OCI-LY7 (cell line): ENCODE measurements around the gene PABPC1L. TPM values are rescaled to one million over a fixed set of nuclear protein-coding genes. Genes with fewer than 3 reads are reported as not detected.

ENCODE experiments used
- BruUV-seq: library from RNA; stranded (reverse); fragments of 400-500 nt; replicated peaks from 2 replicates; lab custom pipeline; 2021; lab: Mats Ljungman, UMichigan
- CTCF ChIA-PET: fragments of 300-600 bp; sonication (Branson Sonifier 250); formaldehyde crosslinking; loops from one replicate; lab custom pipeline; 2022; ENCODE audit warnings: antibody characterized with exemption; ENCODE audit not compliant: unreplicated experiment; lab: Charles Lee
- POLR2A ChIA-PET: fragments of 300-600 bp; sonication (Branson Sonifier 250); formaldehyde crosslinking; loops from one replicate; lab custom pipeline; 2022; ENCODE audit warnings: antibody characterized with exemption; lab: Charles Lee
- DNase-seq: peaks from one replicate; pipeline ENCODE4 v3.0.0-alpha.2; 2015; ENCODE audit warnings: low spot score
- H2AFZ ChIP-seq: fragments of 200-600 bp; sonication (generic), shearing (Covaris generic); 2 replicates; pipeline ENCODE4 v1.6.1; 2014; ENCODE audit warnings: mild to moderate bottlenecking, antibody characterized with exemption, low read length, moderate library complexity
- H3K27ac ChIP-seq: fragments of 200-600 bp; sonication (generic); 2 replicates; pipeline ENCODE4 v1.5.1; 2014; ENCODE audit warnings: mixed run types, low read depth, mild to moderate bottlenecking, moderate library complexity, low read length, inconsistent platforms; ENCODE audit not compliant: poor library complexity, severe bottlenecking
- H3K36me3 ChIP-seq: fragments of 200-600 bp; sonication (generic); 2 replicates; pipeline ENCODE4 v1.6.1; 2014; ENCODE audit warnings: mild to moderate bottlenecking, antibody characterized with exemption, low read length, moderate library complexity, mixed read lengths; ENCODE audit not compliant: insufficient read depth
- H3K4me1 ChIP-seq: fragments of 200-600 bp; sonication (generic); 2 replicates; pipeline ENCODE4 v1.5.1; 2014; ENCODE audit warnings: mild to moderate bottlenecking, low read length; ENCODE audit not compliant: insufficient read depth, poor library complexity, severe bottlenecking
- H3K4me2 ChIP-seq: fragments of 200-600 bp; sonication (generic); 2 replicates; pipeline ENCODE4 v1.6.1; 2014; ENCODE audit warnings: mild to moderate bottlenecking, low read length
- H3K4me3 ChIP-seq: fragments of 200-600 bp; sonication (generic); 2 replicates; pipeline ENCODE4 v1.5.1; 2014; ENCODE audit warnings: mild to moderate bottlenecking, low read depth, low read length; ENCODE audit not compliant: poor library complexity, severe bottlenecking
- H3K79me2 ChIP-seq: fragments of 200-600 bp; sonication (generic); 2 replicates; pipeline ENCODE4 v1.6.1; 2016; ENCODE audit warnings: low read depth, mild to moderate bottlenecking, low read length, moderate library complexity, mixed read lengths; ENCODE audit not compliant: insufficient read depth
- H3K9me2 ChIP-seq: fragments of 200-600 bp; sonication (generic); 2 replicates; pipeline ENCODE4 v1.6.1; 2016; ENCODE audit warnings: mild to moderate bottlenecking, low read length, mixed read lengths; ENCODE audit not compliant: insufficient read depth
- H3K9me3 ChIP-seq: fragments of 200-600 bp; sonication (generic); 2 replicates; pipeline ENCODE4 v1.6.1; 2014; ENCODE audit warnings: mild to moderate bottlenecking, mixed run types, low read length, mixed read lengths
- H4K20me1 ChIP-seq: fragments of 200-600 bp; sonication (generic); 2 replicates; pipeline ENCODE4 v1.6.1; 2014; ENCODE audit warnings: mild to moderate bottlenecking, antibody characterized with exemption, low read length, moderate library complexity, mixed read lengths; ENCODE audit not compliant: insufficient read depth
- CTCF ChIP-seq: fragments of 200-600 bp; sonication (generic); conservative IDR thresholded peaks from 2 replicates; pipeline ENCODE4 v1.5.1; 2014; ENCODE audit warnings: mild to moderate bottlenecking, antibody characterized with exemption, low read length, moderate library complexity, mixed read lengths
- EZH2phosphoT487 ChIP-seq: fragments of 200-600 bp; sonication (generic); IDR thresholded peaks from 2 replicates; pipeline ENCODE4 v1.6.1; 2018; ENCODE audit warnings: low read depth, borderline replicate concordance, mild to moderate bottlenecking, mixed run types, antibody characterized with exemption, low read length, moderate library complexity, mixed read lengths
- intact Hi-C: fragments of 100-400 bp; cut with micrococcal nuclease; formaldehyde crosslinking; loops from one replicate; pipeline ENCODE4 v1.10.0; 2022; ENCODE audit not compliant: unreplicated experiment
- total RNA-seq, 2 experiments: library from RNA; depleted of rRNA in 1 of 2; stranded (reverse); fragments of >200 nt in 1 of 2; shearing (Covaris generic) in 1 of 2; gene quantifications; 2 replicates each; pipeline ENCODE4 v1.2.3, GENCODE V29; 2014 to 2022

The PABPC1L gene
- total RNA-seq, 2 experiments from 2014 or later: 58.7 to 171 TPM

- TF ChIP-seq CTCF: no peak
- no peak for TF ChIP-seq EZH2phosphoT487
- intact Hi-C loops: no loop called here
- CTCF ChIA-PET: no interaction called here
Measured at GRCh38 chr20:44932916-44933315, 23.1 kb downstream of the PABPC1L start.

DNA sequence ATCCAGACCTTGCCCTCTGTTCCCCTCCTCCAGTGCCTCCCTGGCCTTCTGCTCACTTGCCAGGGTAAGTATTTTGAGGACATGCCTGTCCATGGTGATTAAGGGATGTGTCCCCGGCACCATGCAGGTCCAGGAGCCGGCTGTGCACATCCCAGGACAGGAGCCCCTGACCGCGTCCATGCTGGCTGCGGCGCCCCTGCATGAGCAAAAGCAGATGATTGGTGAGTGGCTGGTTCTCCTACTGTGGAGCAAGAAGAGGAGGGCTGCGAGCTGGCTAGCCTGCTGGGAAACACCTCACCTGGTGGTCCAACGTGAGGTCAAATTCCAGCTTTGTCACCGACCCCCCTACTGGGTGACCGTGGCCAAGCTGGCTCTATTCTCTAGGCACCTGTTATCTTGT lies 26.6 kb downstream of the PABPC1L start:
- no peak overlapping the region for H3K4me2 ChIP-seq
- CTCF ChIA-PET: no interaction called here

More at GRCh38 chr20:44932916-44933315, 23.1 kb downstream of the PABPC1L start:
- Histone ChIP-seq H3K27ac (no peak overlapping the region), H3K4me3 (no peak overlapping the region), H4K20me1 (no peaks in the 10 kb centered on the region), H3K9me3 (no peaks in the 10 kb centered on the region), H3K9me2 (no peaks in the 10 kb centered on the region), H3K79me2 (no peaks in the 10 kb centered on the region), H3K4me1 (no peaks in the 10 kb centered on the region), H3K4me2 (no peak overlapping the region), H2AFZ (no peak overlapping the region), H3K36me3 (peaks cover 69% of the 10 kb centered on the region)
- no peak for DNase-seq
- POLR2A ChIA-PET: interaction anchor here (1.3 kb wide), 1 partner anchor 29 kb away, joined by 3 read pairs; no protein-coding TSS in a partner anchor
- BruUV-seq: no TSS peak

More for the DNA sequence above, 26.6 kb downstream of the PABPC1L start:
- H3K4me1 ChIP-seq: no peaks in the 10 kb centered on the region
- H2AFZ ChIP-seq: no peak overlapping the region
- H3K4me3 ChIP-seq: no peak overlapping the region
- H3K9me3 ChIP-seq: no peaks in the 10 kb centered on the region
- POLR2A ChIA-PET: no interaction called here
- BruUV-seq: no TSS peak
- no peak for DNase-seq
- H3K27ac ChIP-seq: no peak overlapping the region
- no peaks in the 10 kb centered on the region for H4K20me1 ChIP-seq
- H3K79me2 ChIP-seq: no peaks in the 10 kb centered on the region
- no peaks in the 10 kb centered on the region for H3K9me2 ChIP-seq
- TF ChIP-seq EZH2phosphoT487: no peak
- no peak for TF ChIP-seq CTCF
- H3K36me3 ChIP-seq: peaks cover 91% of the 10 kb centered on the region
- intact Hi-C loops: no loop called here
